Calu3 (cell line): Measurements from ENCODE around the gene SLC35E4. TPM values are rescaled to one million over a fixed set of nuclear protein-coding genes. Genes with fewer than 3 reads are reported as not detected.
A peak's percentile ranks its signal among the peaks of the same experiment; 100 is the strongest.

Experiments used
- BruUV-seq: library from RNA; stranded (reverse); fragments of 400-500 nt; replicated peaks from 2 replicates; lab custom pipeline; 2021; lab: Mats Ljungman, UMichigan
- CTCF ChIA-PET: fragments of 300-600 bp; sonication (Branson Sonifier 250); formaldehyde crosslinking; loops from one replicate; lab custom pipeline; 2022; ENCODE audit warnings: antibody characterized with exemption; lab: Charles Lee
- DNase-seq: peaks from one replicate; pipeline ENCODE4 v3.0.0; 2022
- H3K27ac Mint-ChIP-seq: one replicate; pipeline ENCODE4 v1.8.0; 2022; ENCODE audit warnings: mixed read lengths; ENCODE audit not compliant: unreplicated experiment
- H3K27me3 Mint-ChIP-seq: one replicate; pipeline ENCODE4 v1.8.0; 2022; ENCODE audit warnings: mixed read lengths; ENCODE audit not compliant: unreplicated experiment
- H3K36me3 Mint-ChIP-seq: one replicate; pipeline ENCODE4 v1.8.0; 2022; ENCODE audit warnings: mild to moderate bottlenecking, moderate library complexity, mixed read lengths; ENCODE audit not compliant: insufficient read depth, unreplicated experiment
- H3K4me1 Mint-ChIP-seq: one replicate; pipeline ENCODE4 v1.8.0; 2022; ENCODE audit warnings: mild to moderate bottlenecking, low read depth, mixed read lengths; ENCODE audit not compliant: unreplicated experiment
- H3K4me3 Mint-ChIP-seq: one replicate; pipeline ENCODE4 v1.8.0; 2022; ENCODE audit warnings: mild to moderate bottlenecking, low read depth, moderate library complexity, mixed read lengths; ENCODE audit not compliant: unreplicated experiment
- H3K9me3 Mint-ChIP-seq: one replicate; pipeline ENCODE4 v1.8.0; 2022; ENCODE audit warnings: low read depth, mixed read lengths; ENCODE audit not compliant: unreplicated experiment
- intact Hi-C: fragments of 100-400 bp; cut with micrococcal nuclease; formaldehyde crosslinking; loops from one replicate; pipeline ENCODE4 v1.10.0; 2022; ENCODE audit not compliant: unreplicated experiment
- total RNA-seq: library from RNA; stranded (reverse); gene quantifications from 2 replicates; pipeline ENCODE4 v1.2.3, GENCODE V29; 2022
- TF ChIP-seq, protein P1 (sequence below): fragments of 200-600 bp; IDR thresholded peaks from one replicate; pipeline ENCODE4 v1.8.0; 2022; ENCODE audit warnings: antibody characterized with exemption; ENCODE audit not compliant: unreplicated experiment

SLC35E4 gene
- total RNA-seq, 1 experiment from 2014 or later: 3.2 TPM

DNA sequence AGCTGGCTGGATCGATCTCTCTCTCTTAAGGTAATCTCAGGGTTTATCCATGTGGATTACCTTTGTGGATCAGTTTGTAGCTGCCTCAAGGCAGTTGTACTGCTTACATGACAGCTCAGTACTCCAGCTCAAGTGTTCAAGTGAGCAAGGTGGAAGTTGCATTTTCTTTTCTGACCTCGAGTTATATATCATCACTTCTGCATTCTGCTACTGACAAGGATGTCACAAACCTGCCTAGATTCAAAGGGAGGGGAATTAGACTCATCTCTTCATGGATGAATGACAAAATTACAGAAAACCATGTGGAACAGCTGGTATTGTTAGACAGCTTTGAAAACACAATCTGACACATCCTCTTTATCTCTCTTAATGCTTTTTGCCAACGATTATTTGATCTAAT is 34.7 kb upstream of the SLC35E4 start:
- peaks cover under 1% of the 10 kb centered on the region for H3K4me1 Mint-ChIP-seq
- peaks cover under 1% of the 10 kb centered on the region for H3K36me3 Mint-ChIP-seq
- no peak for DNase-seq
- CTCF ChIA-PET: no interaction called here
- TF ChIP-seq, protein P1, sequence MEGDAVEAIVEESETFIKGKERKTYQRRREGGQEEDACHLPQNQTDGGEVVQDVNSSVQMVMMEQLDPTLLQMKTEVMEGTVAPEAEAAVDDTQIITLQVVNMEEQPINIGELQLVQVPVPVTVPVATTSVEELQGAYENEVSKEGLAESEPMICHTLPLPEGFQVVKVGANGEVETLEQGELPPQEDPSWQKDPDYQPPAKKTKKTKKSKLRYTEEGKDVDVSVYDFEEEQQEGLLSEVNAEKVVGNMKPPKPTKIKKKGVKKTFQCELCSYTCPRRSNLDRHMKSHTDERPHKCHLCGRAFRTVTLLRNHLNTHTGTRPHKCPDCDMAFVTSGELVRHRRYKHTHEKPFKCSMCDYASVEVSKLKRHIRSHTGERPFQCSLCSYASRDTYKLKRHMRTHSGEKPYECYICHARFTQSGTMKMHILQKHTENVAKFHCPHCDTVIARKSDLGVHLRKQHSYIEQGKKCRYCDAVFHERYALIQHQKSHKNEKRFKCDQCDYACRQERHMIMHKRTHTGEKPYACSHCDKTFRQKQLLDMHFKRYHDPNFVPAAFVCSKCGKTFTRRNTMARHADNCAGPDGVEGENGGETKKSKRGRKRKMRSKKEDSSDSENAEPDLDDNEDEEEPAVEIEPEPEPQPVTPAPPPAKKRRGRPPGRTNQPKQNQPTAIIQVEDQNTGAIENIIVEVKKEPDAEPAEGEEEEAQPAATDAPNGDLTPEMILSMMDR: no peak
- intact Hi-C loops: no loop called here
- H3K4me3 Mint-ChIP-seq: no peak overlapping the region
- no peaks in the 10 kb centered on the region for H3K27me3 Mint-ChIP-seq
- no TSS peak for BruUV-seq
- no peaks in the 10 kb centered on the region for H3K9me3 Mint-ChIP-seq
- H3K27ac Mint-ChIP-seq: no peak overlapping the region

DNA sequence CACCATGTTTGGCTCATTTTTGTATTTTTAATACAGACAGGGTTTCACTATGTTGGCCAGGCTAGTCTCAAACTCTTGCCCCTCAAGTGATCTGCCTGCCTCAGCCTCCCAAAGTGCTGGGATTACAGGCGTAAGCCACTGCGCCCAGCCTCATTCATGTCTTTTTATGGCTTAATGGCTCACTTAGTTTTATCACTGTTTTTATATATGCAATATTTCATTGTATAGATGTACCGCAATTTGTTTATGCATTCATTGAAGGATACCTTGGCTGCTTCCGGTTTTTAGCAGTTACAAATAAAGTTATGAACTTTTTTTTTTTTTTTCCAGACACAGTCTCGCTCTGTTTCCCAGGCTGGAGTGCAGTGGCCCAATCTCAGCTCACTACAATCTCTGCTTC is 34.1 kb upstream of the SLC35E4 start:
- TF ChIP-seq, protein P1: no peak
- no TSS peak for BruUV-seq
- DNase-seq: no peak
- Mint-ChIP-seq H3K4me3 (no peak overlapping the region), H3K4me1 (peaks cover 6% of the 10 kb centered on the region), H3K27me3 (no peaks in the 10 kb centered on the region), H3K36me3 (peaks cover 6% of the 10 kb centered on the region), H3K9me3 (no peaks in the 10 kb centered on the region), H3K27ac (no peak overlapping the region)
- CTCF ChIA-PET: interaction anchor here (0.6 to 1.1 kb wide), 5 partner anchors 10 to 215 kb away, joined by 3 to 13 read pairs (median 4); partner anchors contain the start of gene PES1
- intact Hi-C loops: no loop called here

DNA sequence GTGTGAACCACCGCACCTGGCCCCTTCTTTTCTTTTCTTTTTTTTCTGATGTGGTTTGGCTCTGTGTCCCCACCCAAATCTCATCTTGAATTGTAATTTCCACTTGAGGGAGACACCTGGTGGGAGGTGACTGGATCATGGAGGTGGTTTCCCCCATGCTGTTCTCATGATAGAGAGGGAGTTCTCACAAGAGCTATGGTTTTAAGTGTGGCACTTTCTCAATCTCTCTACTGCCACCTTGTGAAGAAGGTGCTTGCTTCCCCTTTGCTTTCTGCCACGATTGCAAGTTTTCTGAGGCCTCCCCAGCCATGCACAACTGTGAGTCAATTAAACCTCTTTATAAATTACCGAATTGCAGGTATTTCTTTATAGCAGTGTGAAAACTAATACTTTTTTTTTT is 33.5 kb upstream of the SLC35E4 start:
- peak; percentile 31 for DNase-seq
- H3K36me3 Mint-ChIP-seq: peaks cover 11% of the 10 kb centered on the region
- H3K4me3 Mint-ChIP-seq: no peak overlapping the region
- H3K4me1 Mint-ChIP-seq: peaks cover 11% of the 10 kb centered on the region
- intact Hi-C loops: loop anchor here (2.0 kb wide), 1 partner anchor 157 kb away; no protein-coding TSS in a partner anchor
- no peaks in the 10 kb centered on the region for H3K9me3 Mint-ChIP-seq
- H3K27ac Mint-ChIP-seq: no peak overlapping the region
- CTCF ChIA-PET: interaction anchor here (0.6 to 1.1 kb wide), 6 partner anchors 11 to 216 kb away, joined by 3 to 13 read pairs (median 4); partner anchors contain the start of gene PES1
- TF ChIP-seq, protein P1: peak; percentile 63
- BruUV-seq: no TSS peak
- no peaks in the 10 kb centered on the region for H3K27me3 Mint-ChIP-seq

DNA sequence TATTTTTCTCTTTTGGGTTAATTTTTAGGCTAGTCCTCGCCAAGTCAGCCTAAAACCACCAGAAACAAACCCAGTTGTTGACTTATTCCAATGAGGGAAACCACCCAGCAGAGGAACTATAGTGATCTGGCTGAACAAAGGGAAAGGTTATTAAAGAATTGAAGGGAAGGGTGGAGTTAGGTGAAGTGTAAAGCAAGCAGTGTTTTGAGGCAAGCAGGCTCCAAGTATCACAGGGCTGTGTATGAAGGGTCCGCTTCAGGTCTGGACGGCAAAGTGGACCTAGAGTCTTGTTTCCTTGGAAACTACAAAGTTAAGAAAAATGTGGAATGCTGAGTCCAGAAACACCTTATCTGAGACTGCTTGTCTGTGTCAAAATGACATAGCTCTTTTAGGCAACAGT is 31.8 kb upstream of the SLC35E4 start:
- BruUV-seq: no TSS peak
- Mint-ChIP-seq H3K27me3 (no peaks in the 10 kb centered on the region), H3K27ac (no peak overlapping the region), H3K4me3 (no peak overlapping the region), H3K9me3 (no peaks in the 10 kb centered on the region), H3K36me3 (peaks cover 15% of the 10 kb centered on the region), H3K4me1 (peaks cover 28% of the 10 kb centered on the region)
- intact Hi-C loops: loop anchor here (2.0 kb wide), 1 partner anchor 159 kb away; no protein-coding TSS in a partner anchor
- DNase-seq: no peak
- CTCF ChIA-PET: interaction anchor here (1.1 kb wide), 1 partner anchor 159 kb away, joined by 3 read pairs; no protein-coding TSS in a partner anchor
- TF ChIP-seq, protein P1: no peak
